SK-N-MC (cell line): ENCODE data around the gene TMPRSS3.

Source experiments
- DNase-seq: peaks from one replicate; pipeline ENCODE4 v3.0.0-alpha.2; 2011; ENCODE audit warnings: low read depth, low spot score
- H3K27ac ChIP-seq: fragments of 200-600 bp; sonication (generic); 2 replicates; pipeline ENCODE4 v1.5.1; 2016; ENCODE audit warnings: mixed run types
- H3K36me3 ChIP-seq: fragments of 200-600 bp; sonication (generic); 2 replicates; pipeline ENCODE4 v1.6.1; 2017; ENCODE audit warnings: antibody characterized with exemption, low read length, mixed read lengths; ENCODE audit not compliant: insufficient read depth
- H3K4me3 ChIP-seq: fragments of 200-600 bp; sonication (generic); 2 replicates; pipeline ENCODE4 v1.5.1; 2016
- H3K9ac ChIP-seq: fragments of 200-600 bp; sonication (generic); 2 replicates; pipeline ENCODE4 v1.8.0; 2017; ENCODE audit warnings: mixed run types, mixed read lengths; ENCODE audit not compliant: insufficient read length
- H3K9me3 ChIP-seq: fragments of 200-600 bp; sonication (generic); 2 replicates; pipeline ENCODE4 v1.6.1; 2017; ENCODE audit warnings: low read depth, mild to moderate bottlenecking, antibody characterized with exemption, low read length, moderate library complexity, mixed read lengths
- EZH2 ChIP-seq: fragments of 200-600 bp; sonication (generic); IDR thresholded peaks from one replicate; pipeline ENCODE4 v1.6.1; 2017; ENCODE audit warnings: antibody characterized with exemption
- FOXP2 ChIP-seq: optimal IDR thresholded peaks from 2 replicates; pipeline ENCODE3; 2011; ENCODE audit warnings: mild to moderate bottlenecking, moderate library complexity; ENCODE audit not compliant: insufficient read depth; ENCODE audit errors: extremely low read length, control extremely low read depth
- POLR2AphosphoS5 ChIP-seq: IDR thresholded peaks from 2 replicates; pipeline ENCODE4 v1.6.1; 2012; ENCODE audit warnings: mild to moderate bottlenecking, low read depth, low read length, borderline replicate concordance

The TMPRSS3 gene

DNA sequence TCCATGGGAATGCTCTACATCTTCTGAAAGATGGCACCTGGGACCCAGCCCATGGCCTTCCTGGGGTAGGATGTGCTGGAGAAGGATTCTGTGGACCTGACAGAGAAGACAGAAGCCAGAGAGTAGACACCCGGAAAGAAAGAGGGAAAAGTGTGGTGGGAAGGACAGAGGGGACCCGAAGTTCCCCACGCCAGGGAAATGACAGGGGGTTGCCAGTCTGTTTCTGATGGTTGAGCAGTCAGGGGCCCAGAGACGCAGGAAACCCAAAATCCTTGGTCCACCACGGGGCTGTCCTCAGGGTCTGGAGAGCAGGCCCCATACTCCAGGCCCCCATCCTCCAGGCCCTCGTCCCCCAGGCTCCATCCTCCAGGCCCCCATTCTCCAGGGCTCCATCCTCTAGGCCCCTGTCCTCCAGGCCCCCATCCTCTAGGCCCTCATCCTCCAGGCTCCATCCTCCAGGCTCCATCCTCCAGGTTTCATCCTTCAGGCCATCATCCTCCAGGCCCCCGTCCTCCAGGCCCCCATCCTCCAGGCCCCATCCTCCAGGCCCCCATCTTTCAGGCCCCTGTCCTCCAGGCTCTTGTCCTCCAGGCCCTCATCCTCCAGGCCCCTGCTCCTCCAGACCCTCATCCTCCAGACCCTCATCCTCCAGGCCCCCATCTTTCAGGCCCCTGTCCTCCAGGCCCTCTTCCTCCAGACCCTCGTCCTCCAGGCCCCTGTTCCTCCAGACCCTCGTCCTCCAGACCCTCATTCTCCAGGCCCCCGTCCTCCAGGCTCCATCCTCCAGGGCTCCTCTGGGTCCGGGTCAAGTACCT is 44.0 kb downstream of the TMPRSS3 start:
- no peak for DNase-seq
- Histone ChIP-seq H3K9me3 (no peaks in the 10 kb centered on the region), H3K4me3 (no peak overlapping the region), H3K27ac (no peak overlapping the region), H3K36me3 (no peaks in the 10 kb centered on the region), H3K9ac (no peak overlapping the region)
- TF ChIP-seq EZH2 (no peak), FOXP2 (no peak), POLR2AphosphoS5 (no peak)

DNA sequence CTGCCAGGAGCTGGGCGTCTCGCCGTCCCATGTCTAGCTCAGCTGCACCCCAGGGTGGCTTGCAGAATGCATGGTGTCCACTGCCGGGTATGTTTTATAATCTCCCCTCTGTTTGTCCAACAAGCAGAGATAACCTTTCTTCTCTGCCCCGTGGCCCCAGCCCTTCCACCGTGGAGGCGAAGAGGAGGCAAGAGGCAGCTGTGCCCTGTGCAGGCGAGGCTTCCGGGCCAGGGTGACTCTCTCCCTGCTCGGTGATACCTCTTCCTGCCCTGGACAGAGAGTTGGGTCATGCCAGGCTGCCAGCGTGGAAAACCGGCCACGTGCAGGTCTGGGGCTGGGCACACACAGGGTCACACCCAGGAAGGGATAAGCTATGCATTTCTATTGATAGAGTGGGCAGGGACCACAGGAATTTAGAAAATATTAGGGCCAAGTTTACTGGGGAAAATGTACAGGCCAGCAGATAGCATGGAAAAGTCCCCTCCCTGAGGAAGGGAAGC is 44.9 kb downstream of the TMPRSS3 start, which contains the start of gene TFF2:
TSS of gene TFF2 (minus strand) at position 68 of the 500 bp plus-strand sequence. CDS start at position 31, 37 bp downstream.
- DNase-seq = no peak
- Histone ChIP-seq H3K9me3 (no peaks in the 10 kb centered on the region), H3K27ac (no peak within 1 kb of the TSS), H3K36me3 (no peaks in the 10 kb centered on the region), H3K4me3 (no peak within 1 kb of the TSS), H3K9ac (no peak within 1 kb of the TSS)
- TF ChIP-seq EZH2 (no peak), FOXP2 (no peak), POLR2AphosphoS5 (no peak)

DNA sequence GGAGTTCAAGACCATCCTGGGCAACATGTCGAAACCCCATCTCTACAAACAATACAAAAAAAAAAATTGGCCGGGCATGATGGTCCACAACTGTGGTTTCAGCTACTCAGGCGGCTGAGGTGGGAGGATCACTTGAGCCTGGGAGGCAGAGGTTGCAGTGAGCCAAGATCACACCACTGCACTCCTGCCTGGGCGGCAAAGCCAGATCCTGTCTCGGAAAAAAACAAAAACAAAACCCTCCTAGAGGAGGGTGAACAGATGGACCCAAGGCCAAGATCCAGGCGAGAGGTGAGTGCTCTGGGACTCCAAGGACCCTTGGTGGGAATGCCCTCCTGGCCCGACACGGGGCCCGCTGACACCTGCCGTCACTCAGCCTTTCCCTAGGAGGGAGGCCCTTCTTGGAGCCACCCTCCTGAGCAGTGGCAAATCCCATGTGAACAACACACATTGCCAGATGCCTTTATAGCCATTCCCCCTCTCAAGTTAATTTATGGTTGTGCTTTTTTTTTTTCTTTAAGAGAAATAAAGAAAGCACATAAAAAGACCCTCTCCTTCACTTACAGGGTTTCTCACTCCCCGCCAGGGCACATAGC is 45.4 kb downstream of the TMPRSS3 start:
- Histone ChIP-seq H3K9ac (no peak overlapping the region), H3K4me3 (no peak overlapping the region), H3K9me3 (no peaks in the 10 kb centered on the region), H3K27ac (no peak overlapping the region), H3K36me3 (no peaks in the 10 kb centered on the region)
- no peak for DNase-seq
- TF ChIP-seq EZH2 (no peak), FOXP2 (no peak), POLR2AphosphoS5 (no peak)

DNA sequence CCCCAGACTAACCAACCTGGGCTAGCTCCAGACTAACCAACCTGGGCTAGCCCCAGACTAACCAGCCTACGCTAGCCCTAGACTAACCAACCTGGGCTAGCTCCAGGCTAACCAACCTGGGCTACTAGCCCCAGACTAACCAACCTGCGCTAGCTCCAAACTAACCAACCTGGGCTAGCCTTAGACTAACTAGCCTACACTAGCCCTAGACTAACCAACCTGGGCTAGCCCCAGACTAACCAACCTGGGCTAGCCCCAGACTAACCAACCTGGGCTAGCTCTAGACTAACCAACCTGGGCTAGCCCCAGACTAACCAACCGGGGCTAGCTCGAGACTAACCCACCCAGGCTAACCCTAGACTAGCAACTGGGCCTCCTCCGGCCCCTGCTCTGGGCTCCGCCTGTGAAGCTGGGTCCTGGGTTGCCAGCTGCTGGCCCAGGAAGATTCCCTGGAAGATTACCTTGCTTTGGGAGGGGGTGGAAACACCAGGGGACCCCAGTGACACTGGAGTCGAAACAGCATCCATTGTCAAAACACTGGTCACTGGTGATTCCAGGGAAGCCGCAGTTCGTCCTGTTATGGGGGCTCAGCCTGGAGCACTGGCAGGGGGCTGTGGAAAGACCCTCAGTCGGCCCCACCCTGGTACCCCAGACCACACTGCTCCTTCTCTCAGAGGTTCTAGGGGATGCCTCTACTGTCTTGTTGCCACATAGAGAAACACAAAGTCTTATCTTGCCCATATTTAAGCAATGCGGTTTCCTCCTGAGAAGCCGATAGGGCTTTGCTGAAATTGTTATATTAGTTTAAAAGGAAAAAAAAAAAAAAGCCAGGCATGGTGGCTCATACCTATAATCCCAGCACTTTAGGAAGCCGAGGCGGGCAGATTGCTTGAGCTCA is 46.2 kb downstream of the TMPRSS3 start:
- no peak for DNase-seq
- Histone ChIP-seq H3K9me3 (no peaks in the 10 kb centered on the region), H3K36me3 (no peaks in the 10 kb centered on the region), H3K9ac (no peak overlapping the region), H3K27ac (no peak overlapping the region), H3K4me3 (no peak overlapping the region)
- TF ChIP-seq EZH2 (no peak), POLR2AphosphoS5 (no peak), FOXP2 (no peak)

GRCh38 chr21:42348762-42349161 is 47.1 kb downstream of the TMPRSS3 start:
- Histone ChIP-seq H3K9ac (no peak overlapping the region), H3K27ac (no peak overlapping the region), H3K4me3 (no peak overlapping the region), H3K36me3 (no peaks in the 10 kb centered on the region), H3K9me3 (no peaks in the 10 kb centered on the region)
- no peak for DNase-seq
- TF ChIP-seq FOXP2 (no peak), POLR2AphosphoS5 (no peak), EZH2 (no peak)

GRCh38 chr21:42347601-42348327 is 48.1 kb downstream of the TMPRSS3 start:
- TF ChIP-seq EZH2 (no peak), FOXP2 (no peak), POLR2AphosphoS5 (no peak)
- Histone ChIP-seq H3K27ac (no peak overlapping the region), H3K9ac (no peak overlapping the region), H3K9me3 (no peaks in the 10 kb centered on the region), H3K4me3 (no peak overlapping the region), H3K36me3 (no peaks in the 10 kb centered on the region)
- DNase-seq = no peak

- no peak overlapping the region for H3K9ac ChIP-seq
- TF ChIP-seq EZH2 (no peak), FOXP2 (no peak), POLR2AphosphoS5 (no peak)
- H3K4me3 ChIP-seq = no peak overlapping the region
- no peak overlapping the region for H3K27ac ChIP-seq
- no peaks in the 10 kb centered on the region for H3K9me3 ChIP-seq
- no peak for DNase-seq
- H3K36me3 ChIP-seq = no peaks in the 10 kb centered on the region
Observed at GRCh38 chr21:42346866-42347600, 48.8 kb downstream of the TMPRSS3 start.
